Endodermal cell (in vitro differentiated cells): ENCODE data around the gene ACTN1. TPM values are rescaled to one million over a fixed set of nuclear protein-coding genes. Genes with fewer than 3 reads are reported as not detected.
A peak's percentile ranks its signal among the peaks of the same experiment; 100 is the strongest.

Experiments
- DNase-seq: peaks from one replicate; pipeline ENCODE4 v3.0.0-alpha.2; 2017
- H3K27ac ChIP-seq: 2 replicates; pipeline ENCODE4 v1.5.1; 2013; ENCODE audit warnings: mild to moderate bottlenecking, low read depth, low read length, moderate library complexity
- H3K27me3 ChIP-seq: 2 replicates; pipeline ENCODE4 v1.6.1; 2013; ENCODE audit warnings: mild to moderate bottlenecking, low read length, moderate library complexity; ENCODE audit not compliant: insufficient read depth, control insufficient read depth, poor library complexity, severe bottlenecking
- H3K36me3 ChIP-seq: 2 replicates; pipeline ENCODE4 v1.7.0; 2013; ENCODE audit warnings: mild to moderate bottlenecking, low read length, moderate library complexity; ENCODE audit not compliant: control insufficient read depth, insufficient read depth
- H3K4me1 ChIP-seq: one replicate; pipeline ENCODE4 v1.7.0; 2013; ENCODE audit warnings: low read length; ENCODE audit not compliant: control insufficient read depth, insufficient read depth
- H3K4me3 ChIP-seq: 2 replicates; pipeline ENCODE4 v1.5.1; 2013; ENCODE audit warnings: mild to moderate bottlenecking, low read length, moderate library complexity
- H3K9ac ChIP-seq: 2 replicates; pipeline ENCODE4 v1.6.1; 2013; ENCODE audit warnings: mild to moderate bottlenecking, low read length, moderate library complexity; ENCODE audit not compliant: poor library complexity, severe bottlenecking; ENCODE audit errors: extremely low read depth
- H3K9me3 ChIP-seq: 2 replicates; pipeline ENCODE4 v1.6.1; 2013; ENCODE audit warnings: mild to moderate bottlenecking, low read length, moderate library complexity; ENCODE audit not compliant: control insufficient read depth
- H3K27ac Mint-ChIP-seq: 2 replicates; pipeline ENCODE4 v1.8.0; 2020; ENCODE audit warnings: mixed read lengths
- H3K27me3 Mint-ChIP-seq: 2 replicates; pipeline ENCODE4 v1.8.0; 2021; ENCODE audit warnings: mild to moderate bottlenecking, mixed read lengths; ENCODE audit not compliant: insufficient read depth
- H3K36me3 Mint-ChIP-seq: 2 replicates; pipeline ENCODE4 v1.8.0; 2020; ENCODE audit warnings: low read depth, mixed read lengths
- H3K4me1 Mint-ChIP-seq: 2 replicates; pipeline ENCODE4 v1.8.0; 2020; ENCODE audit warnings: mixed read lengths
- H3K4me3 Mint-ChIP-seq: 2 replicates; pipeline ENCODE4 v1.8.0; 2020; ENCODE audit warnings: mild to moderate bottlenecking, moderate library complexity, mixed read lengths
- H3K9me3 Mint-ChIP-seq: 2 replicates; pipeline ENCODE4 v1.8.0; 2020; ENCODE audit warnings: mild to moderate bottlenecking, mixed read lengths
- WGBS, 2 experiments: methylation state at CpG; one replicate each; pipeline versions ENCODE4 v1.1.5 to v1.1.7; 2013; ENCODE audit warnings: missing lambda C conversion rate in 2 of 2, mixed read lengths in 1 of 2; ENCODE audit not compliant: insufficient coverage in 1 of 2, insufficient read length in 1 of 2; 5-methylcytosine and 5-hydroxymethylcytosine counted together
- total RNA-seq, 2 donors: library from RNA; stranded (reverse); fragmentation: NEBNext Ultra II Directional in 1 of 2; extraction: Animal tissue kit (Norgen Biotek cat#: 25700) in 1 of 2; gene quantifications; 2 replicates in 1 of 2; 3 replicates in 1 of 2; pipeline ENCODE4 v1.2.1, GENCODE V29; 2021
- TF ChIP-seq, protein P1 (sequence below): fragments of 200-600 bp; sonication (generic); conservative IDR thresholded peaks from 2 replicates; pipeline ENCODE4 v1.5.0; 2021; ENCODE audit warnings: antibody characterized with exemption, mild to moderate bottlenecking

ACTN1 gene
- total RNA-seq, 2 donors from 2014 or later: 190 to 275 TPM

DNA sequence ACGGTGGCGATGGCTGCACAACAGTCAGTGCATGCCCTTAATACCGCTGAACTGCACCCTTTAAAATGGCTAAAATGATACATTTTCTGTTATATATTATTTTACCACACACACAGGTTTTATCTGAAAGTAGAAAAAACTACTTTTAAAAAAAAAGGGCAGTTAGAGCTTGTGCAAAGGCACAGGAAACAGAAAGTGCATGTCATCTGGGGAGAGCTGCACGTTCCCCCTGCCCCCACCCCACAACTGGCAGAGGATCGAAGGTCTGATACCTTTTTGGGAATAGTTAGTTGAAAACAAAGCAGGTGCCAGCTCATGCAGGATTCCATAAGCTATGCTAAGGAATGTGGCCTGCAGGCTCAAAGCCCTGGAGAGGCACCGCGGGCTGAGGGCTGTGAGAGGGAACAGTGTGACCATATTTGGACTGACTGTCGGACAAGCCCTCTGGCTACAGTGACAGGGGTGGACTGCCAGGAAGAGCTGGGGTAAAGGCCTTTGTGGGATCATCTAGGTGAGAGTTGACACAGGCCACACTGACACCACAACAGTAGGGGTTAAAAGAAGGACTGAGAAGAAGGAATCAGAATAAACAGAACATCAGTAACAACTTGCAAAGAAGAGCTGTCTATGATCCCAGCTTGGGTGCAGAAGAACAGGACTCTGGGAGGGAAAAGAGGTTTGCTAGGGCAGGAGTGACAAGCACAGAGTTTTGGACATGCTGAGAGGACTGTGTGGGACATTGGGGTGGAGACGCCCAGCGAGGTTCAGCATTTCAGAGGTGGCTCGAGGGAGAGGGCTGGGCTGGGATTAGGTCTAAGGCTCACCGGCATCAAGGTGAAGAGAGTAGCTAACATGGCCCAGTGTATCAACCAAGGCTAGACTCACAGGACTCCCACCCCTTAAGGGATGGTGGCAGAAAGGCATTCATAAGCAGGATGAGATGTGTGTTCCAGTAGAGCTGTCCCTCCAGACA is 54.6 kb downstream of the ACTN1 start:
- Mint-ChIP-seq H3K9me3 (no peaks in the 10 kb centered on the region), H3K4me1 (peaks cover 30% of the 10 kb centered on the region), H3K27ac (peak overlapping the region; percentile 74), H3K4me3 (no peak overlapping the region), H3K27me3 (no peaks in the 10 kb centered on the region), H3K36me3 (peaks cover 55% of the 10 kb centered on the region)
- TF ChIP-seq, protein P1, sequence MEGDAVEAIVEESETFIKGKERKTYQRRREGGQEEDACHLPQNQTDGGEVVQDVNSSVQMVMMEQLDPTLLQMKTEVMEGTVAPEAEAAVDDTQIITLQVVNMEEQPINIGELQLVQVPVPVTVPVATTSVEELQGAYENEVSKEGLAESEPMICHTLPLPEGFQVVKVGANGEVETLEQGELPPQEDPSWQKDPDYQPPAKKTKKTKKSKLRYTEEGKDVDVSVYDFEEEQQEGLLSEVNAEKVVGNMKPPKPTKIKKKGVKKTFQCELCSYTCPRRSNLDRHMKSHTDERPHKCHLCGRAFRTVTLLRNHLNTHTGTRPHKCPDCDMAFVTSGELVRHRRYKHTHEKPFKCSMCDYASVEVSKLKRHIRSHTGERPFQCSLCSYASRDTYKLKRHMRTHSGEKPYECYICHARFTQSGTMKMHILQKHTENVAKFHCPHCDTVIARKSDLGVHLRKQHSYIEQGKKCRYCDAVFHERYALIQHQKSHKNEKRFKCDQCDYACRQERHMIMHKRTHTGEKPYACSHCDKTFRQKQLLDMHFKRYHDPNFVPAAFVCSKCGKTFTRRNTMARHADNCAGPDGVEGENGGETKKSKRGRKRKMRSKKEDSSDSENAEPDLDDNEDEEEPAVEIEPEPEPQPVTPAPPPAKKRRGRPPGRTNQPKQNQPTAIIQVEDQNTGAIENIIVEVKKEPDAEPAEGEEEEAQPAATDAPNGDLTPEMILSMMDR: no peak
- Histone ChIP-seq H3K36me3 (peaks cover 79% of the 10 kb centered on the region), H3K9ac (no peak overlapping the region), H3K9me3 (peaks cover 6% of the 10 kb centered on the region), H3K4me1 (peaks cover 12% of the 10 kb centered on the region), H3K4me3 (no peak overlapping the region), H3K27ac (no peak overlapping the region), H3K27me3 (no peaks in the 10 kb centered on the region)
- WGBS, 2 experiments: 85 to 93% methylated on average over 7 to 11 of the region's 12 CpGs
- no peak for DNase-seq

DNA sequence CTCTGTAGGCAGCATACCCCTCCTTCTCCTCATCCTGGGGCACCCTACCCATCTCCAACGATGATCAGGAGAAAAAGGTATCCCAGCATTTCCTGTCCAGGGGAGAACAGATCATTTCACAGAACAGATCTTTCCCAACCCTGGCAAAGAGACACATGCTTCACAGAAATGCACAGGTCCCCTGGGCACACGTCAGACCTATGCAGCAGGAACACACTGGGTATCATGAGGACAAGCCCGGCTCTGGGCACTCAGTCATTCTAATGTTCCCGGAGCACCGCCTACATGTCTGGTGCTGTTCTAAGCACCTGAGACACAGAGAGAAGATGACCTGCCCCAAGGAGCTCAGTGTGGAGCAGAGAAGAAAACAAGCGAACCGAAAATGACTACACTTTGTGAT is 56.2 kb downstream of the ACTN1 start:
- 93% methylated on average over 5 to 7 of the region's 7 CpGs for WGBS, 2 experiments
- peaks cover 4% of the 10 kb centered on the region for H3K4me1 ChIP-seq
- no peak for DNase-seq
- peaks cover 11% of the 10 kb centered on the region for H3K9me3 ChIP-seq
- H3K27ac ChIP-seq: no peak overlapping the region
- H3K4me3 Mint-ChIP-seq: no peak overlapping the region
- no peak overlapping the region for H3K9ac ChIP-seq
- peaks cover 19% of the 10 kb centered on the region for H3K4me1 Mint-ChIP-seq
- no peaks in the 10 kb centered on the region for H3K27me3 Mint-ChIP-seq
- peak overlapping the region; percentile 4 for H3K27ac Mint-ChIP-seq
- no peaks in the 10 kb centered on the region for H3K27me3 ChIP-seq
- peaks cover 69% of the 10 kb centered on the region for H3K36me3 Mint-ChIP-seq
- H3K4me3 ChIP-seq: no peak overlapping the region
- TF ChIP-seq, protein P1: no peak
- H3K36me3 ChIP-seq: peaks cover 92% of the 10 kb centered on the region
- no peaks in the 10 kb centered on the region for H3K9me3 Mint-ChIP-seq

DNA sequence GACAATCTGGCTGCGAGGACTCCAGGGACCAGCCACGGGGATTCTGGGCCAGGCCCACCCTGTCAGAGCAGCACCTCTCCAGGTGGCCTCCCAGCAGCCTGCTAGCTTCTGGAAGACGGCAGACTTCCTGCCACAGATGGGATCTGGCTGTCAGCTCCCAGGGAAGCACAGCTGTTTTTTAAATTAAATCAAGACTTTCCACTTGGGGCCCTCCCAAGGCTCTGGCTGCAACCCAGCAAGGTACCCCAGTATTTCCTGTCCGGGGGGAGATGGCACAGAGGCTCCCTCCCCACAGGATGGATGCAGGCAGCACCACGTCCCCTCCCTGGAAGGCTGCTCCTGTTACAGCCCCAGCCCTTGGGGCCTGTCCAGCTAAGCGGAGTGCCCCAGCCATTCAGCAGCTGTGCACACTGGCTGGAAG is 56.9 kb downstream of the ACTN1 start:
- H3K27ac ChIP-seq: peak overlapping the region; percentile 30
- no peaks in the 10 kb centered on the region for H3K27me3 ChIP-seq
- no peaks in the 10 kb centered on the region for H3K9me3 Mint-ChIP-seq
- WGBS, 2 experiments: 87 to 88% methylated on average over 4 to 6 of the region's 6 CpGs
- H3K4me1 Mint-ChIP-seq: peaks cover 14% of the 10 kb centered on the region
- H3K36me3 ChIP-seq: peaks cover 96% of the 10 kb centered on the region
- H3K9me3 ChIP-seq: peaks cover 11% of the 10 kb centered on the region
- no peaks in the 10 kb centered on the region for H3K27me3 Mint-ChIP-seq
- peaks cover 73% of the 10 kb centered on the region for H3K36me3 Mint-ChIP-seq
- TF ChIP-seq, protein P1: no peak
- DNase-seq: no peak
- no peak overlapping the region for H3K4me3 ChIP-seq
- peaks cover 4% of the 10 kb centered on the region for H3K4me1 ChIP-seq
- no peak overlapping the region for H3K4me3 Mint-ChIP-seq
- no peak overlapping the region for H3K27ac Mint-ChIP-seq
- H3K9ac ChIP-seq: no peak overlapping the region
